Left ventricle myocardium inferior (tissue), 1 donor: ENCODE measurements around the gene IQCK. TPM values are rescaled to one million over a fixed set of nuclear protein-coding genes. Genes with fewer than 3 reads are reported as not detected.

ENCODE experiments used
- DNase-seq: peaks from one replicate; pipeline ENCODE4 v3.0.0-alpha.2; 2020
- H3K27ac ChIP-seq: fragments of 200-600 bp; replicated peaks from 2 replicates; pipeline ENCODE4 v1.8.0; 2021
- H3K27me3 ChIP-seq: fragments of 200-600 bp; 2 replicates; pipeline ENCODE4 v1.8.0; 2021; ENCODE audit warnings: low read depth
- H3K36me3 ChIP-seq: fragments of 200-600 bp; 2 replicates; pipeline ENCODE4 v1.8.0; 2021
- H3K4me1 ChIP-seq: fragments of 200-600 bp; 2 replicates; pipeline ENCODE4 v1.8.0; 2021
- H3K4me3 ChIP-seq: fragments of 200-600 bp; 2 replicates; pipeline ENCODE4 v1.8.0; 2021; ENCODE audit warnings: mild to moderate bottlenecking, moderate library complexity
- H3K9me3 ChIP-seq: fragments of 200-600 bp; replicated peaks from 2 replicates; pipeline ENCODE4 v1.8.0; 2021
- intact Hi-C: fragments of 100-400 bp; cut with micrococcal nuclease; formaldehyde crosslinking; loops from one replicate; pipeline ENCODE4 v1.11.0; 2022
- total RNA-seq: library from RNA; stranded (reverse); fragmentation: NEBNext Ultra II Directional; extraction: Animal tissue kit (Norgen Biotek cat#: 25700); gene quantifications from one replicate; pipeline ENCODE4 v1.2.1, GENCODE V29; 2021
- TF ChIP-seq, protein P1 (sequence below): fragments of 200-600 bp; IDR thresholded peaks from 2 replicates; pipeline ENCODE4 v1.8.0; 2021; ENCODE audit warnings: antibody characterized with exemption, mild to moderate bottlenecking, borderline replicate concordance
- donor health status: DM: no; HTN: yes; CAD: no; lungs with severe emphysema.

Gene IQCK
- total RNA-seq, 1 donor from 2014 or later = 6.0 TPM

DNA sequence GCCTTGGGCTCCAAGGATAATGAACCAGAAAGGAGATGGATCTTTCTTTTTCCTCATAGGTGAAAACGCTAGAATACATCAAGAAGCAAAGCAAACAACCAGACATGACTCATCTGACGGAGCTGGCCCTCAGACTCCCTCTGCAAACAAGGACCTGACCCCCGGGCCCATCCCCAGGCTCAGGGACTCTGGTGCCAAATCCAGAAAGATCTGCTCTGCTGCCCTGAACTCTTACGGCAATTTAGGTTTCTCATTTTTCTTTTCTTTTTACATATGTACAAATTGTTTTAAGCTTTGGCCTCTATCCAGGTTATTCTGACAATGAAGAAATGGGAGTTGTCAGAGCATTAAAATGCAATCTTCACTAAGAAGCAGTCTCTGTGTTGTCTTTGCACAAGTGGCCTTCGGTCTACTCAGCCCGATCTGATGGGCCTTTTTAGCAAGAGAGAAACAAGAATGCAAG, 17.7 kb upstream of the IQCK start:
- Histone ChIP-seq H3K4me1 (peaks cover 82% of the 10 kb centered on the region), H3K27me3 (no peaks in the 10 kb centered on the region), H3K4me3 (no peak overlapping the region), H3K27ac (peak overlapping the region; percentile 88), H3K9me3 (no peaks in the 10 kb centered on the region), H3K36me3 (peaks cover 61% of the 10 kb centered on the region)
- no peak for DNase-seq
- intact Hi-C loops = no loop called here
- TF ChIP-seq, protein P1, sequence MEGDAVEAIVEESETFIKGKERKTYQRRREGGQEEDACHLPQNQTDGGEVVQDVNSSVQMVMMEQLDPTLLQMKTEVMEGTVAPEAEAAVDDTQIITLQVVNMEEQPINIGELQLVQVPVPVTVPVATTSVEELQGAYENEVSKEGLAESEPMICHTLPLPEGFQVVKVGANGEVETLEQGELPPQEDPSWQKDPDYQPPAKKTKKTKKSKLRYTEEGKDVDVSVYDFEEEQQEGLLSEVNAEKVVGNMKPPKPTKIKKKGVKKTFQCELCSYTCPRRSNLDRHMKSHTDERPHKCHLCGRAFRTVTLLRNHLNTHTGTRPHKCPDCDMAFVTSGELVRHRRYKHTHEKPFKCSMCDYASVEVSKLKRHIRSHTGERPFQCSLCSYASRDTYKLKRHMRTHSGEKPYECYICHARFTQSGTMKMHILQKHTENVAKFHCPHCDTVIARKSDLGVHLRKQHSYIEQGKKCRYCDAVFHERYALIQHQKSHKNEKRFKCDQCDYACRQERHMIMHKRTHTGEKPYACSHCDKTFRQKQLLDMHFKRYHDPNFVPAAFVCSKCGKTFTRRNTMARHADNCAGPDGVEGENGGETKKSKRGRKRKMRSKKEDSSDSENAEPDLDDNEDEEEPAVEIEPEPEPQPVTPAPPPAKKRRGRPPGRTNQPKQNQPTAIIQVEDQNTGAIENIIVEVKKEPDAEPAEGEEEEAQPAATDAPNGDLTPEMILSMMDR = no peak

DNA sequence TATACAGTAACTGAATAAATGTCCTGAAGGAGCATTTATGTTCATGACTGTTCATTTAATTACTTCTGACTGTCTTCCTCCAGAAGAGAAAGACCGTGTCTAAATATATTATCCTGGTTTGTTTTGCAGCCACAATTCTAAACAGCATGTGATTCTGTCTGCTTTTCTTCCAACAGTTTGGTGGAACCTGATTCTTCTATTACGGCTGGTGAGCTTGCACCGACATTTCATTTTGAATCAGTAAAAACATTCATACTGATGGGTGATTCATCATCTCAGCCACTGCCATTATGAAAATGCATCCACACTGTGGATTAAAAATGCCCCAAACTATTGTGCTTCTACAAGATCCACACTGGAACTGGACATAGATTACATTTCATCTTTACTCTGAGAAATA, 17.0 kb upstream of the IQCK start:
- Histone ChIP-seq H3K27me3 (no peaks in the 10 kb centered on the region), H3K36me3 (peaks cover 67% of the 10 kb centered on the region), H3K4me3 (no peak overlapping the region), H3K27ac (peak overlapping the region; percentile 88), H3K4me1 (peaks cover 75% of the 10 kb centered on the region), H3K9me3 (no peaks in the 10 kb centered on the region)
- DNase-seq = no peak
- TF ChIP-seq, protein P1 = no peak
- intact Hi-C loops = no loop called here

DNA sequence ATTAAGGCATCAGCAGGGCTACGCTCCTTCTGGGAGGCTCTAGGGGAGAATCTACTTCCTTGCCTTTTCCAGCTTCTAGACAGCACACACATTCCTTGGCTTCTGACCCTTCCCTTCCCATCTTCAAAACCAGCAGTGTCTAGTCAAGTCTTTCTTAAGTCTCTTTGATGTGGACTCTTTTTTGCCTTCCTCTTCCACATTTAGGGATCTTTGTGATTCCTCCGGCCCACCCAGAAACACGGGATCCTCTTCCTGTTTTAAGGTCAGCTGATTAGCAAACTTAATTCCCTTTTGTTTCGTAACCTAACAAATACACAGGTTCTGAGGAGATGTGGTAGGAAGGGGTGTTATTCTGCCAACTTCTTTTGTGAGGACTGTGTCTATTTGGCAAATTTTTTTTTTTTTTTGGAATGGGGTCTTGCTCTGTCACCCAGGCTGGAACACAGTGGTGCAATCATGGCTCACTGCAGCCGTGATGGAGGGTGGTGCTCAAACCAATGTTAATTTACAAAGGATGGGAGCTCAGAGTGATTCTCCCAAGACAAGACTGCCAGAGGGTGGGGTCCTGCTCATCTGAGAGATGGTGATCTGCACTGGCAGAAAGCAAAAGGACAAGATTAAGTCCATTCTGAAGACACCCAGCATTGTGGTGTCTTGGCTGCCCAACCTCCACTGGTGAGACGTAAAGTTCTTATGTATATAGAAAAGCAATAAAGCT, 14.7 kb upstream of the IQCK start:
- Histone ChIP-seq H3K27me3 (no peaks in the 10 kb centered on the region), H3K4me3 (no peak overlapping the region), H3K4me1 (peaks cover 57% of the 10 kb centered on the region), H3K9me3 (no peaks in the 10 kb centered on the region), H3K36me3 (peaks cover 77% of the 10 kb centered on the region), H3K27ac (peak overlapping the region; percentile 77)
- TF ChIP-seq, protein P1 = no peak
- intact Hi-C loops = no loop called here
- DNase-seq = no peak

DNA sequence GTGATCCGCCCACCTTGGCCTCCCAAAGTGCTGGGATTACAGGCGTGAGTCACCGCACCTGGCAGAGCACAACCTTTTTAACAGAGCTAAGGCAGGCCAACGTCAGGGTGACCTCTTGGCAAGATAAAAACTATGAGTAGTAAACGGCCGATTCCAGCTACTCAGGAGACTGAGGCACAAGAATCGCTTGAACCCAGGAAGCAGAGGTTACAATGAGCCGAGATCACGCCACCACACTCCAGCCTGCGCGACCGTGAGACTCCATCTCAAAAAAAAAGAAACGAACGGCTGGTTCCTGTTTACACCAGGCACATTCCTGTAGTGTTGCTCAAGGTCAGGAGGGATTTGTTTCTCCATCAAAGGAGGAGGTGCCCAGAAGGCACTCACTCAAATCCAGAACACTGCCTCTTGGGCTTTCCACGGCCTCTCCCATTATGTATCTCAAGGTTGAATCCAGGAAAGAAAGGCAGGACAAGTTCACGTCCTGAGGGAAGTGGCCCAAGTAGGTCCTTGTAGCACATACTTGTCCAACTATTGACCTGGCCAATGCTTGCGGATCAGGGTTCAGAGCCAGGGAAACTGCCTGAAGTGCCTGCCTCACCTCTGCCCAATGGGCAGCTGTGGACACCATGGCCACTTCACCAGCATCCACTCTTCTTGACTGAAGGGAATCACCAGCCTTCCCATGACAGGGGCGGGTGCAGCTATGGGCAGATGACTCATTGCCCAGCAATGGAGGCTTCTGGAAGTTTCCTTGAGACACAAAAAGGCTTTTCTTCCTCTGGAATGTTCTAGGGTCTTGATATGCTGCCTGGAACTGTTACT, 13.5 kb upstream of the IQCK start:
- H3K36me3 ChIP-seq = peaks cover 82% of the 10 kb centered on the region
- H3K9me3 ChIP-seq = no peaks in the 10 kb centered on the region
- no peak for DNase-seq
- intact Hi-C loops = no loop called here
- H3K4me1 ChIP-seq = peaks cover 57% of the 10 kb centered on the region
- TF ChIP-seq, protein P1 = no peak
- H3K27ac ChIP-seq = peak overlapping the region; percentile 77
- H3K27me3 ChIP-seq = no peaks in the 10 kb centered on the region
- H3K4me3 ChIP-seq = no peak overlapping the region

DNA sequence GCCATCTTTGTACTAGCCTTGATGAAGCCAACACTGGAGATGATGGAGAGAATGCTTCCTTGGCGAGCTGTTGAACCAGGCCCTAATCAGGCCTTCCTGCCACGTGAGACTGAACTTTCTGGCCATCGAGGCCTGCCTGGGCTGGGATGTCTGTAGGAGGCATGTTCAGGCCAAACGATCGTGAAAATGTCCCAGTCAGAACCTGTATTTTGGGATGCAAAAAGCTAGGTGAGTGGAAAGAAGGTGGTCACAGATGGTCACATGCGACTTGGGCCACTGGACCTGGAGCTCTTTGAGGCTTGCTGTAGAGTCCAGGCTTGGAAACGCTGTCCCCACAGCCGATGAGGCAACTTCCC, 12.9 kb upstream of the IQCK start:
- H3K36me3 ChIP-seq = peaks cover 79% of the 10 kb centered on the region
- no peak overlapping the region for H3K4me3 ChIP-seq
- intact Hi-C loops = no loop called here
- TF ChIP-seq, protein P1 = no peak
- no peaks in the 10 kb centered on the region for H3K9me3 ChIP-seq
- no peaks in the 10 kb centered on the region for H3K27me3 ChIP-seq
- H3K27ac ChIP-seq = peak overlapping the region; percentile 77
- peaks cover 57% of the 10 kb centered on the region for H3K4me1 ChIP-seq
- DNase-seq = no peak
